ENCODE data around the gene RNF26. TPM values are rescaled to one million over a fixed set of nuclear protein-coding genes. Genes with fewer than 3 reads are reported as not detected.

The RNF26 gene
- total RNA-seq, 1 experiment from 2014 or later, result 90.6 TPM

DNA sequence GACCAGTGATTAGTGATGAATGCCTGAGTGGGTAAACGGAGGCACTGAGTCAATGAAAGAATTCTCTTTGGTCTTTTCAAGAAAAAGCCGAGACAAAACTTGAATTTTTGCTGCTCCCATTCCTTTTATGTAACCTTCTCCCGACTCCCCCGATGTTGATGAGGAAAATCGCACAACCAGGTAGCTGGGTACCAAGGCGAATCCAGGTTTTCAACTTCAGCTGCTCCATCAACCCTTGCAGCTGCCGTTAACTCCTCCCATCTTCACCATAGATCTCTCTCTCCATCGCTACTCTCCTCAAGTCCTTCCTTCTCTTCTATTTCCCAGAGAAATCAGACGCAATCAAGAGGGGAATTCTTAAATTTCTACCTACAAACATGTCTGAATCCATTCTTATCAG lies 47.8 kb downstream of the RNF26 start:
- no peaks in the 10 kb centered on the region for H3K36me3 Mint-ChIP-seq
- DNase-seq (ENCODE audit: low spot score) (no peak), ATAC-seq (no peak)
- no peak overlapping the region for H3K4me3 Mint-ChIP-seq
- H3K4me1 Mint-ChIP-seq, result peaks cover 35% of the 10 kb centered on the region
- peaks cover 20% of the 10 kb centered on the region for H3K27me3 Mint-ChIP-seq (ENCODE audit: low read depth)
- ChIA-PET POLR2A (no interaction called here), CTCF (interaction anchor here (0.9 to 12.9 kb wide), 9 partner anchors 13 to 229 kb away, joined by 3 to 262 read pairs (median 10); partner anchors contain the start of genes C1QTNF5, MFRP and THY1)
- no peaks in the 10 kb centered on the region for H3K9me3 Mint-ChIP-seq
- H3K27ac Mint-ChIP-seq, result no peak overlapping the region
- TF ChIP-seq, protein P1, sequence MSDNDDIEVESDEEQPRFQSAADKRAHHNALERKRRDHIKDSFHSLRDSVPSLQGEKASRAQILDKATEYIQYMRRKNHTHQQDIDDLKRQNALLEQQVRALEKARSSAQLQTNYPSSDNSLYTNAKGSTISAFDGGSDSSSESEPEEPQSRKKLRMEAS (CRISPR knock-in tag; IDR thresholded peaks at IDR 0.05), result no peak
- TF ChIP-seq ZNF671 (CRISPR knock-in tag; IDR thresholded peaks at IDR 0.05) (no peak), PRRX2 (CRISPR knock-in tag; IDR thresholded peaks at IDR 0.05) (no peak), MXD4 (CRISPR knock-in tag; IDR thresholded peaks at IDR 0.05; ENCODE audit: borderline replicate concordance) (no peak), TEAD1 (CRISPR knock-in tag; IDR thresholded peaks at IDR 0.05) (no peak), TP53 (CRISPR knock-in tag; IDR thresholded peaks at IDR 0.05) (no peak), CREB1 (CRISPR knock-in tag; IDR thresholded peaks at IDR 0.05) (no peak), ESRRA (CRISPR knock-in tag; IDR thresholded peaks at IDR 0.05; ENCODE audit: borderline replicate concordance) (no peak), ZBTB21 (CRISPR knock-in tag; IDR thresholded peaks at IDR 0.05; ENCODE audit: borderline replicate concordance) (no peak)
- TF ChIP-seq, protein P2, sequence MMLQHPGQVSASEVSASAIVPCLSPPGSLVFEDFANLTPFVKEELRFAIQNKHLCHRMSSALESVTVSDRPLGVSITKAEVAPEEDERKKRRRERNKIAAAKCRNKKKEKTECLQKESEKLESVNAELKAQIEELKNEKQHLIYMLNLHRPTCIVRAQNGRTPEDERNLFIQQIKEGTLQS (CRISPR knock-in tag; conservative IDR thresholded peaks at IDR 0.05), result no peak
- TF ChIP-seq, protein P3, sequence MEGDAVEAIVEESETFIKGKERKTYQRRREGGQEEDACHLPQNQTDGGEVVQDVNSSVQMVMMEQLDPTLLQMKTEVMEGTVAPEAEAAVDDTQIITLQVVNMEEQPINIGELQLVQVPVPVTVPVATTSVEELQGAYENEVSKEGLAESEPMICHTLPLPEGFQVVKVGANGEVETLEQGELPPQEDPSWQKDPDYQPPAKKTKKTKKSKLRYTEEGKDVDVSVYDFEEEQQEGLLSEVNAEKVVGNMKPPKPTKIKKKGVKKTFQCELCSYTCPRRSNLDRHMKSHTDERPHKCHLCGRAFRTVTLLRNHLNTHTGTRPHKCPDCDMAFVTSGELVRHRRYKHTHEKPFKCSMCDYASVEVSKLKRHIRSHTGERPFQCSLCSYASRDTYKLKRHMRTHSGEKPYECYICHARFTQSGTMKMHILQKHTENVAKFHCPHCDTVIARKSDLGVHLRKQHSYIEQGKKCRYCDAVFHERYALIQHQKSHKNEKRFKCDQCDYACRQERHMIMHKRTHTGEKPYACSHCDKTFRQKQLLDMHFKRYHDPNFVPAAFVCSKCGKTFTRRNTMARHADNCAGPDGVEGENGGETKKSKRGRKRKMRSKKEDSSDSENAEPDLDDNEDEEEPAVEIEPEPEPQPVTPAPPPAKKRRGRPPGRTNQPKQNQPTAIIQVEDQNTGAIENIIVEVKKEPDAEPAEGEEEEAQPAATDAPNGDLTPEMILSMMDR (IDR thresholded peaks at IDR 0.05), result no peak
- TF ChIP-seq, protein P4, sequence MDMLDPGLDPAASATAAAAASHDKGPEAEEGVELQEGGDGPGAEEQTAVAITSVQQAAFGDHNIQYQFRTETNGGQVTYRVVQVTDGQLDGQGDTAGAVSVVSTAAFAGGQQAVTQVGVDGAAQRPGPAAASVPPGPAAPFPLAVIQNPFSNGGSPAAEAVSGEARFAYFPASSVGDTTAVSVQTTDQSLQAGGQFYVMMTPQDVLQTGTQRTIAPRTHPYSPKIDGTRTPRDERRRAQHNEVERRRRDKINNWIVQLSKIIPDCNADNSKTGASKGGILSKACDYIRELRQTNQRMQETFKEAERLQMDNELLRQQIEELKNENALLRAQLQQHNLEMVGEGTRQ (CRISPR knock-in tag; IDR thresholded peaks at IDR 0.05), result no peak
- TF ChIP-seq, protein P5, sequence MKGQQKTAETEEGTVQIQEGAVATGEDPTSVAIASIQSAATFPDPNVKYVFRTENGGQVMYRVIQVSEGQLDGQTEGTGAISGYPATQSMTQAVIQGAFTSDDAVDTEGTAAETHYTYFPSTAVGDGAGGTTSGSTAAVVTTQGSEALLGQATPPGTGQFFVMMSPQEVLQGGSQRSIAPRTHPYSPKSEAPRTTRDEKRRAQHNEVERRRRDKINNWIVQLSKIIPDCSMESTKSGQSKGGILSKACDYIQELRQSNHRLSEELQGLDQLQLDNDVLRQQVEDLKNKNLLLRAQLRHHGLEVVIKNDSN (CRISPR knock-in tag; IDR thresholded peaks at IDR 0.05), result no peak
- TF ChIP-seq, protein P6, sequence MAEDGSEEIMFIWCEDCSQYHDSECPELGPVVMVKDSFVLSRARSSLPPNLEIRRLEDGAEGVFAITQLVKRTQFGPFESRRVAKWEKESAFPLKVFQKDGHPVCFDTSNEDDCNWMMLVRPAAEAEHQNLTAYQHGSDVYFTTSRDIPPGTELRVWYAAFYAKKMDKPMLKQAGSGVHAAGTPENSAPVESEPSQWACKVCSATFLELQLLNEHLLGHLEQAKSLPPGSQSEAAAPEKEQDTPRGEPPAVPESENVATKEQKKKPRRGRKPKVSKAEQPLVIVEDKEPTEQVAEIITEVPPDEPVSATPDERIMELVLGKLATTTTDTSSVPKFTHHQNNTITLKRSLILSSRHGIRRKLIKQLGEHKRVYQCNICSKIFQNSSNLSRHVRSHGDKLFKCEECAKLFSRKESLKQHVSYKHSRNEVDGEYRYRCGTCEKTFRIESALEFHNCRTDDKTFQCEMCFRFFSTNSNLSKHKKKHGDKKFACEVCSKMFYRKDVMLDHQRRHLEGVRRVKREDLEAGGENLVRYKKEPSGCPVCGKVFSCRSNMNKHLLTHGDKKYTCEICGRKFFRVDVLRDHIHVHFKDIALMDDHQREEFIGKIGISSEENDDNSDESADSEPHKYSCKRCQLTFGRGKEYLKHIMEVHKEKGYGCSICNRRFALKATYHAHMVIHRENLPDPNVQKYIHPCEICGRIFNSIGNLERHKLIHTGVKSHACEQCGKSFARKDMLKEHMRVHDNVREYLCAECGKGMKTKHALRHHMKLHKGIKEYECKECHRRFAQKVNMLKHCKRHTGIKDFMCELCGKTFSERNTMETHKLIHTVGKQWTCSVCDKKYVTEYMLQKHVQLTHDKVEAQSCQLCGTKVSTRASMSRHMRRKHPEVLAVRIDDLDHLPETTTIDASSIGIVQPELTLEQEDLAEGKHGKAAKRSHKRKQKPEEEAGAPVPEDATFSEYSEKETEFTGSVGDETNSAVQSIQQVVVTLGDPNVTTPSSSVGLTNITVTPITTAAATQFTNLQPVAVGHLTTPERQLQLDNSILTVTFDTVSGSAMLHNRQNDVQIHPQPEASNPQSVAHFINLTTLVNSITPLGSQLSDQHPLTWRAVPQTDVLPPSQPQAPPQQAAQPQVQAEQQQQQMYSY (CRISPR knock-in tag; IDR thresholded peaks at IDR 0.05), result no peak
- TF ChIP-seq, protein P7, sequence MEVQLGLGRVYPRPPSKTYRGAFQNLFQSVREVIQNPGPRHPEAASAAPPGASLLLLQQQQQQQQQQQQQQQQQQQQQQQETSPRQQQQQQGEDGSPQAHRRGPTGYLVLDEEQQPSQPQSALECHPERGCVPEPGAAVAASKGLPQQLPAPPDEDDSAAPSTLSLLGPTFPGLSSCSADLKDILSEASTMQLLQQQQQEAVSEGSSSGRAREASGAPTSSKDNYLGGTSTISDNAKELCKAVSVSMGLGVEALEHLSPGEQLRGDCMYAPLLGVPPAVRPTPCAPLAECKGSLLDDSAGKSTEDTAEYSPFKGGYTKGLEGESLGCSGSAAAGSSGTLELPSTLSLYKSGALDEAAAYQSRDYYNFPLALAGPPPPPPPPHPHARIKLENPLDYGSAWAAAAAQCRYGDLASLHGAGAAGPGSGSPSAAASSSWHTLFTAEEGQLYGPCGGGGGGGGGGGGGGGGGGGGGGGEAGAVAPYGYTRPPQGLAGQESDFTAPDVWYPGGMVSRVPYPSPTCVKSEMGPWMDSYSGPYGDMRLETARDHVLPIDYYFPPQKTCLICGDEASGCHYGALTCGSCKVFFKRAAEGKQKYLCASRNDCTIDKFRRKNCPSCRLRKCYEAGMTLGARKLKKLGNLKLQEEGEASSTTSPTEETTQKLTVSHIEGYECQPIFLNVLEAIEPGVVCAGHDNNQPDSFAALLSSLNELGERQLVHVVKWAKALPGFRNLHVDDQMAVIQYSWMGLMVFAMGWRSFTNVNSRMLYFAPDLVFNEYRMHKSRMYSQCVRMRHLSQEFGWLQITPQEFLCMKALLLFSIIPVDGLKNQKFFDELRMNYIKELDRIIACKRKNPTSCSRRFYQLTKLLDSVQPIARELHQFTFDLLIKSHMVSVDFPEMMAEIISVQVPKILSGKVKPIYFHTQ (CRISPR knock-in tag; IDR thresholded peaks at IDR 0.05), result no peak
- TF ChIP-seq, protein P8, sequence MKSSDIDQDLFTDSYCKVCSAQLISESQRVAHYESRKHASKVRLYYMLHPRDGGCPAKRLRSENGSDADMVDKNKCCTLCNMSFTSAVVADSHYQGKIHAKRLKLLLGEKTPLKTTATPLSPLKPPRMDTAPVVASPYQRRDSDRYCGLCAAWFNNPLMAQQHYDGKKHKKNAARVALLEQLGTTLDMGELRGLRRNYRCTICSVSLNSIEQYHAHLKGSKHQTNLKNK (CRISPR knock-in tag; IDR thresholded peaks at IDR 0.05), result no peak
- TF ChIP-seq, protein P9, sequence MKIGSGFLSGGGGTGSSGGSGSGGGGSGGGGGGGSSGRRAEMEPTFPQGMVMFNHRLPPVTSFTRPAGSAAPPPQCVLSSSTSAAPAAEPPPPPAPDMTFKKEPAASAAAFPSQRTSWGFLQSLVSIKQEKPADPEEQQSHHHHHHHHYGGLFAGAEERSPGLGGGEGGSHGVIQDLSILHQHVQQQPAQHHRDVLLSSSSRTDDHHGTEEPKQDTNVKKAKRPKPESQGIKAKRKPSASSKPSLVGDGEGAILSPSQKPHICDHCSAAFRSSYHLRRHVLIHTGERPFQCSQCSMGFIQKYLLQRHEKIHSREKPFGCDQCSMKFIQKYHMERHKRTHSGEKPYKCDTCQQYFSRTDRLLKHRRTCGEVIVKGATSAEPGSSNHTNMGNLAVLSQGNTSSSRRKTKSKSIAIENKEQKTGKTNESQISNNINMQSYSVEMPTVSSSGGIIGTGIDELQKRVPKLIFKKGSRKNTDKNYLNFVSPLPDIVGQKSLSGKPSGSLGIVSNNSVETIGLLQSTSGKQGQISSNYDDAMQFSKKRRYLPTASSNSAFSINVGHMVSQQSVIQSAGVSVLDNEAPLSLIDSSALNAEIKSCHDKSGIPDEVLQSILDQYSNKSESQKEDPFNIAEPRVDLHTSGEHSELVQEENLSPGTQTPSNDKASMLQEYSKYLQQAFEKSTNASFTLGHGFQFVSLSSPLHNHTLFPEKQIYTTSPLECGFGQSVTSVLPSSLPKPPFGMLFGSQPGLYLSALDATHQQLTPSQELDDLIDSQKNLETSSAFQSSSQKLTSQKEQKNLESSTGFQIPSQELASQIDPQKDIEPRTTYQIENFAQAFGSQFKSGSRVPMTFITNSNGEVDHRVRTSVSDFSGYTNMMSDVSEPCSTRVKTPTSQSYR (CRISPR knock-in tag; IDR thresholded peaks at IDR 0.05), result no peak
- TF ChIP-seq, protein P10, sequence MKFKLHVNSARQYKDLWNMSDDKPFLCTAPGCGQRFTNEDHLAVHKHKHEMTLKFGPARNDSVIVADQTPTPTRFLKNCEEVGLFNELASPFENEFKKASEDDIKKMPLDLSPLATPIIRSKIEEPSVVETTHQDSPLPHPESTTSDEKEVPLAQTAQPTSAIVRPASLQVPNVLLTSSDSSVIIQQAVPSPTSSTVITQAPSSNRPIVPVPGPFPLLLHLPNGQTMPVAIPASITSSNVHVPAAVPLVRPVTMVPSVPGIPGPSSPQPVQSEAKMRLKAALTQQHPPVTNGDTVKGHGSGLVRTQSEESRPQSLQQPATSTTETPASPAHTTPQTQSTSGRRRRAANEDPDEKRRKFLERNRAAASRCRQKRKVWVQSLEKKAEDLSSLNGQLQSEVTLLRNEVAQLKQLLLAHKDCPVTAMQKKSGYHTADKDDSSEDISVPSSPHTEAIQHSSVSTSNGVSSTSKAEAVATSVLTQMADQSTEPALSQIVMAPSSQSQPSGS (CRISPR knock-in tag; IDR thresholded peaks at IDR 0.05; ENCODE audit: borderline replicate concordance, low read depth), result no peak
- TF ChIP-seq, protein P11, sequence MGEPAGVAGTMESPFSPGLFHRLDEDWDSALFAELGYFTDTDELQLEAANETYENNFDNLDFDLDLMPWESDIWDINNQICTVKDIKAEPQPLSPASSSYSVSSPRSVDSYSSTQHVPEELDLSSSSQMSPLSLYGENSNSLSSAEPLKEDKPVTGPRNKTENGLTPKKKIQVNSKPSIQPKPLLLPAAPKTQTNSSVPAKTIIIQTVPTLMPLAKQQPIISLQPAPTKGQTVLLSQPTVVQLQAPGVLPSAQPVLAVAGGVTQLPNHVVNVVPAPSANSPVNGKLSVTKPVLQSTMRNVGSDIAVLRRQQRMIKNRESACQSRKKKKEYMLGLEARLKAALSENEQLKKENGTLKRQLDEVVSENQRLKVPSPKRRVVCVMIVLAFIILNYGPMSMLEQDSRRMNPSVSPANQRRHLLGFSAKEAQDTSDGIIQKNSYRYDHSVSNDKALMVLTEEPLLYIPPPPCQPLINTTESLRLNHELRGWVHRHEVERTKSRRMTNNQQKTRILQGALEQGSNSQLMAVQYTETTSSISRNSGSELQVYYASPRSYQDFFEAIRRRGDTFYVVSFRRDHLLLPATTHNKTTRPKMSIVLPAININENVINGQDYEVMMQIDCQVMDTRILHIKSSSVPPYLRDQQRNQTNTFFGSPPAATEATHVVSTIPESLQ (CRISPR knock-in tag; IDR thresholded peaks at IDR 0.05), result no peak
